ENCODE data around the gene CPNE1.

CPNE1 gene

GRCh38 chr20:35652641-35653429 is 11.9 kb downstream of the CPNE1 start:
- no peak for DNase-seq

GRCh38 chr20:35651958-35652357 is 12.7 kb downstream of the CPNE1 start:
- DNase-seq, result no peak

- DNase-seq, result no peak
These were observed 14.1 kb downstream of the CPNE1 start for GRCh38 chr20:35650632-35651031.

GRCh38 chr20:35648836-35649235 is 15.9 kb downstream of the CPNE1 start:
- no peak for DNase-seq

- no peak for DNase-seq
These were observed 19.9 kb downstream of the CPNE1 start for GRCh38 chr20:35644806-35645205.

GRCh38 chr20:35643045-35643444 is 21.7 kb downstream of the CPNE1 start:
- no peak for DNase-seq

GRCh38 chr20:35641743-35642142 is 23.0 kb downstream of the CPNE1 start:
- no peak for DNase-seq

- DNase-seq, result no peak
These were observed 24.0 kb downstream of the CPNE1 start for GRCh38 chr20:35640724-35641123.

- no peak for DNase-seq
These were observed 25.9 kb downstream of the CPNE1 start for GRCh38 chr20:35638751-35639150.

- no peak for DNase-seq
These were observed 27.4 kb downstream of the CPNE1 start for GRCh38 chr20:35637276-35637675.

GRCh38 chr20:35636095-35636494 is 28.6 kb downstream of the CPNE1 start:
- DNase-seq, result no peak

GRCh38 chr20:35635652-35636051 is 29.0 kb downstream of the CPNE1 start:
- no peak for DNase-seq

GRCh38 chr20:35632539-35633115 is 32.1 kb downstream of the CPNE1 start:
- DNase-seq, result no peak

GRCh38 chr20:35630636-35631035 is 34.1 kb downstream of the CPNE1 start:
- no peak for DNase-seq

- no peak for DNase-seq
These were observed 35.1 kb downstream of the CPNE1 start for GRCh38 chr20:35629427-35630145.

GRCh38 chr20:35627121-35627520 is 37.6 kb downstream of the CPNE1 start:
- DNase-seq, result no peak

GRCh38 chr20:35626386-35627001 is 38.2 kb downstream of the CPNE1 start:
- no peak for DNase-seq

- DNase-seq, result no peak
These were observed 38.9 kb downstream of the CPNE1 start for GRCh38 chr20:35625584-35626385.

- no peak for DNase-seq
These were observed 43.1 kb downstream of the CPNE1 start for GRCh38 chr20:35621560-35621946.

GRCh38 chr20:35620818-35621559 is 43.7 kb downstream of the CPNE1 start:
- DNase-seq, result no peak

- DNase-seq, result peak; percentile 54
These were observed 45.3 kb downstream of the CPNE1 start for GRCh38 chr20:35619196-35620095.
